Stomach (tissue), 9 donors: ENCODE data around the gene CUX1. TPM values are rescaled to one million over a fixed set of nuclear protein-coding genes. Genes with fewer than 3 reads are reported as not detected.
"Not testable (repeated sequence)": the region's sequence is repeated elsewhere in the genome, so short reads cannot be mapped to it uniquely, and the experiment has no call there.

Experiments used
- DNase-seq, 2 donors: peaks; one replicate each; pipeline versions ENCODE4 v3.0.0 to v3.0.0-alpha.2; 2013 to 2019
- H3K27ac ChIP-seq, 5 donors: fragments of 200-600 bp in 4 of 5; sonication (generic) in 4 of 5; one replicate each; pipeline ENCODE4 v1.5.1; 2013 to 2019; ENCODE audit warnings: mild to moderate bottlenecking in 1 of 5, moderate library complexity in 1 of 5
- H3K27me3 ChIP-seq, 3 donors: fragments of 200-600 bp; sonication (generic); one replicate each; pipeline ENCODE4 v1.5.1; 2017 to 2019; ENCODE audit warnings: mixed run types in 1 of 3
- H3K36me3 ChIP-seq, 4 donors: fragments of 200-600 bp; sonication (generic); 1 replicate in 3 of 4; 2 replicates in 1 of 4; pipeline ENCODE4 v1.5.1; 2016 to 2019
- H3K4me1 ChIP-seq, 4 donors: fragments of 200-600 bp; sonication (generic); one replicate each; pipeline ENCODE4 v1.5.1; 2016 to 2019
- H3K4me3 ChIP-seq, 4 donors: fragments of 200-600 bp; sonication (generic) in 3 of 4; one replicate each; pipeline ENCODE4 v1.5.1; 2016 to 2019; ENCODE audit warnings: mild to moderate bottlenecking in 1 of 4
- H3K9me3 ChIP-seq, 4 donors: fragments of 200-600 bp; sonication (generic); one replicate each; pipeline ENCODE4 v1.5.1; 2016 to 2019
- CTCF ChIP-seq, 7 experiments: fragments of 450-650 bp in 4 of 7; fragments of 200-600 bp in 3 of 7; sonication (generic) in 3 of 7; IDR thresholded peaks; one replicate each; pipeline ENCODE4 v1.5.1; 2016 to 2019; ENCODE audit warnings: antibody characterized with exemption in 7 of 7, control low read depth in 2 of 7, mild to moderate bottlenecking in 1 of 7
- EP300 ChIP-seq: sonication (generic); formaldehyde crosslinking; IDR thresholded peaks from one replicate; pipeline ENCODE4 v1.6.1; 2017; ENCODE audit warnings: antibody characterized with exemption
- POLR2A ChIP-seq, 4 donors: fragments of 450-650 bp; IDR thresholded peaks; one replicate each; pipeline ENCODE4 v1.6.1; 2016; ENCODE audit warnings: antibody characterized with exemption in 4 of 4, control low read depth in 2 of 4, mild to moderate bottlenecking in 1 of 4, moderate library complexity in 1 of 4
- POLR2AphosphoS5 ChIP-seq, 3 donors: sonication (generic); formaldehyde crosslinking; IDR thresholded peaks; one replicate each; pipeline ENCODE4 v1.6.1; 2016; ENCODE audit warnings: antibody characterized with exemption in 3 of 3
- WGBS, 5 donors: extraction: QIAGEN DNeasy Blood & Tissue Kit in 3 of 5; methylation state at CpG; one replicate each; pipeline versions ENCODE4 v1.1.5 to v1.1.7; 2013 to 2018; 5-methylcytosine and 5-hydroxymethylcytosine counted together
- intact Hi-C: fragments of 100-400 bp; cut with DNase I; formaldehyde crosslinking; loops from one replicate; pipeline ENCODE4 v1.15.1; 2023; ENCODE audit warnings: low total_unique reads
- polyA plus RNA-seq, 3 donors: library from polyadenylated mRNA; stranded (reverse); fragments of 200-250 nt; gene quantifications; one replicate each; pipeline ENCODE4 v1.2.3, GENCODE V29; 2013
- total RNA-seq, 5 donors: library from RNA; depleted of rRNA; stranded (reverse); fragments of >200 nt; gene quantifications; one replicate each; pipeline versions ENCODE4 v1.1.0 to v1.2.3, GENCODE V29; 2014 to 2016
- donor health status: healthy with polysubstance abuse.
- donor health status: Bipolar disorder and iron deficiency.
- donor health status: healthy.

Gene CUX1
- total and polyA plus RNA-seq, 8 donors = 24.7 to 201 (median 54.7) TPM

GRCh38 chr7:101985057-101985902, 167.9 kb downstream of the CUX1 start:
- H3K4me1 ChIP-seq = peaks cover 0 to 22% (median 3%) of the 10 kb centered on the region in 4 donors
- peak overlapping the region in 1 of 5 donors; percentile 6 for H3K27ac ChIP-seq
- no peak overlapping the region for H3K4me3 ChIP-seq
- no peaks in the 10 kb centered on the region for H3K27me3 ChIP-seq
- 77 to 88% (median 79%) methylated on average over 14 of the region's 14 CpGs for WGBS, 5 donors
- H3K36me3 ChIP-seq = peaks cover 0 to 13% (median 2%) of the 10 kb centered on the region in 4 donors
- intact Hi-C loops = no loop called here
- TF ChIP-seq CTCF (IDR thresholded peaks at IDR 0.05) (no peak), POLR2A (IDR thresholded peaks at IDR 0.05) (no peak), POLR2AphosphoS5 (IDR thresholded peaks at IDR 0.05) (no peak), EP300 (no peak)
- no peak for DNase-seq
- no peaks in the 10 kb centered on the region for H3K9me3 ChIP-seq

GRCh38 chr7:101985903-101986734, 168.7 kb downstream of the CUX1 start:
- TF ChIP-seq CTCF (IDR thresholded peaks at IDR 0.05) = no peak
- TF ChIP-seq POLR2A (IDR thresholded peaks at IDR 0.05) = no peak
- TF ChIP-seq POLR2AphosphoS5 (IDR thresholded peaks at IDR 0.05) = no peak
- no peak for TF ChIP-seq EP300
- Histone ChIP-seq H3K4me1 (peaks cover 0 to 22% (median 3%) of the 10 kb centered on the region in 4 donors), H3K4me3 (no peak overlapping the region), H3K9me3 (no peaks in the 10 kb centered on the region), H3K36me3 (peaks cover 0 to 9% (median 2%) of the 10 kb centered on the region in 4 donors), H3K27me3 (no peaks in the 10 kb centered on the region), H3K27ac (peak overlapping the region in 1 of 5 donors; percentile 6)
- intact Hi-C loops = no loop called here
- 78 to 86% (median 84%) methylated on average over 16 of the region's 16 CpGs for WGBS, 5 donors
- no peak for DNase-seq

DNA sequence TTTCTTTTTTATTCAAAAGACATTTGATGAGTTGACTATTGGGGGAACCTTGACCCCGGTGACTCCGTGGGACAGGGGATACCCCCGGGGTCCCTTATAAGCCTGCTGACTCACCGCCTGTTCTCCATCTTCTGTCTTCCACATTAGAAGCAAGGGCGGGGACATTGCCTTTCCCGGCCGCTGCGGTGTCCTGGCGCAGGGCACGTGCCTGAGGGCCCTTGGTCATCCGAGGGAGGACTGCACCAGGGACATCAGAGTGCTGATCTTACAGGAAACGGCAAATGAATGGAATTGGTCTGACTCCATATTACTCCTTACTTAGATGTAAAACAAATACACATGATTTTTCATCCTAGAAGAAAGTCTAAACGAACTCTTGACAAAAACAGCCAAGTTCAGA, 170.1 kb downstream of the CUX1 start:
- no peaks in the 10 kb centered on the region for H3K27me3 ChIP-seq
- peaks cover 0 to 9% (median 2%) of the 10 kb centered on the region in 4 donors for H3K36me3 ChIP-seq
- intact Hi-C loops = no loop called here
- no peak overlapping the region for H3K27ac ChIP-seq
- H3K9me3 ChIP-seq = no peaks in the 10 kb centered on the region
- TF ChIP-seq POLR2AphosphoS5 (IDR thresholded peaks at IDR 0.05) = no peak
- no peak for TF ChIP-seq EP300
- no peak for TF ChIP-seq CTCF (IDR thresholded peaks at IDR 0.05)
- no peak for TF ChIP-seq POLR2A (IDR thresholded peaks at IDR 0.05)
- no peak overlapping the region for H3K4me3 ChIP-seq
- no peak for DNase-seq
- 89 to 93% (median 92%) methylated on average over 13 of the region's 13 CpGs for WGBS, 5 donors
- H3K4me1 ChIP-seq = peaks cover 0 to 22% (median 7%) of the 10 kb centered on the region in 4 donors

- DNase-seq, H3K36me3 ChIP-seq, H3K9me3 ChIP-seq, H3K4me3 ChIP-seq, H3K27ac ChIP-seq, H3K27me3 ChIP-seq, intact Hi-C loops: not testable (repeated sequence)
- WGBS, 5 donors = 87 to 96% (median 95%) methylated on average over 10 of the region's 10 CpGs
- peaks cover 0 to 22% (median 7%) of the 10 kb centered on the region in 4 donors for H3K4me1 ChIP-seq
Observed at GRCh38 chr7:101988060-101988459, 170.6 kb downstream of the CUX1 start.
